SK-N-SH (cell line): Measurements from ENCODE around the gene SMIM11.

ENCODE experiments used
- ELF1 ChIP-seq: IDR thresholded peaks from 2 replicates; pipeline ENCODE4 v1.4.0; 2012
- MEF2A ChIP-seq: IDR thresholded peaks from 2 replicates; pipeline ENCODE4 v1.4.0; 2012; ENCODE audit warnings: low read depth, borderline replicate concordance
- MXI1 ChIP-seq: IDR thresholded peaks from 2 replicates; pipeline ENCODE4 v1.6.1; 2012; ENCODE audit warnings: mild to moderate bottlenecking, low read depth, low read length, improper control_type of control experiment
- POLR2AphosphoS5 ChIP-seq: IDR thresholded peaks from 2 replicates; pipeline ENCODE4 v1.6.1; 2012; ENCODE audit warnings: low read depth, low read length
- YY1 ChIP-seq: IDR thresholded peaks from 2 replicates; pipeline ENCODE4 v1.4.0; 2012; ENCODE audit warnings: low read depth, mild to moderate bottlenecking
- TF ChIP-seq, protein P1 (sequence below): fragments of 200-600 bp; sonication (generic); IDR thresholded peaks from 2 replicates; pipeline ENCODE4 v1.6.1; 2017; ENCODE audit warnings: antibody characterized with exemption, mild to moderate bottlenecking, moderate library complexity
- TF ChIP-seq, protein P2 (sequence below): IDR thresholded peaks from 2 replicates; pipeline ENCODE4 v1.6.1; 2012; ENCODE audit warnings: mild to moderate bottlenecking, low read depth, low read length, moderate library complexity
- TF ChIP-seq, protein P3 (sequence below): IDR thresholded peaks from 2 replicates; pipeline ENCODE4 v1.4.0; 2012; ENCODE audit warnings: low read depth, borderline replicate concordance
- TF ChIP-seq, protein P4 (sequence below): fragments of 150-350 bp; IDR thresholded peaks from 2 replicates; pipeline ENCODE4 v1.6.1; 2017; ENCODE audit warnings: antibody characterized with exemption, low read length, low read depth, borderline replicate concordance

DNA sequence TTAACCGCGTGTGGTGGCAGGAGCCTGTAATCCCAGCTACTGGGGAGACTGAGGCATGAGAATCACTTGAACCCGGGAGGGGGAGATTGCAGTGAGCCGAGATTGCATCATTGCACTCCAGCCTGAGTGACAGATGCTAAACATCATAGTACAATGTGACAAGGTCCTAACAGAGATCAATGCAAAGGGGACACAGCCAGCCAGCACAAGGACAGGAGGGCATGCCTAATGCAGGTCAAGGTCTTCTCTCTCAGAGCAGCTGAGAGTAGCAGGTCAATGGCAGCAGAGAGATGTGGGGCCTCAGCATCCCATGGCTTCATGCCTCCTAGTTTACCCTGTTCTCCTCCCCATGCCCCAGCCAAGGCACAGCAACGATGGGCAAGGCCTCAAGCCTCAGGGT lies 3.0 kb upstream of the SMIM11 start:
- TF ChIP-seq POLR2AphosphoS5 (no peak), MXI1 (no peak), MEF2A (no peak), YY1 (no peak), ELF1 (no peak)
- TF ChIP-seq, protein P1, sequence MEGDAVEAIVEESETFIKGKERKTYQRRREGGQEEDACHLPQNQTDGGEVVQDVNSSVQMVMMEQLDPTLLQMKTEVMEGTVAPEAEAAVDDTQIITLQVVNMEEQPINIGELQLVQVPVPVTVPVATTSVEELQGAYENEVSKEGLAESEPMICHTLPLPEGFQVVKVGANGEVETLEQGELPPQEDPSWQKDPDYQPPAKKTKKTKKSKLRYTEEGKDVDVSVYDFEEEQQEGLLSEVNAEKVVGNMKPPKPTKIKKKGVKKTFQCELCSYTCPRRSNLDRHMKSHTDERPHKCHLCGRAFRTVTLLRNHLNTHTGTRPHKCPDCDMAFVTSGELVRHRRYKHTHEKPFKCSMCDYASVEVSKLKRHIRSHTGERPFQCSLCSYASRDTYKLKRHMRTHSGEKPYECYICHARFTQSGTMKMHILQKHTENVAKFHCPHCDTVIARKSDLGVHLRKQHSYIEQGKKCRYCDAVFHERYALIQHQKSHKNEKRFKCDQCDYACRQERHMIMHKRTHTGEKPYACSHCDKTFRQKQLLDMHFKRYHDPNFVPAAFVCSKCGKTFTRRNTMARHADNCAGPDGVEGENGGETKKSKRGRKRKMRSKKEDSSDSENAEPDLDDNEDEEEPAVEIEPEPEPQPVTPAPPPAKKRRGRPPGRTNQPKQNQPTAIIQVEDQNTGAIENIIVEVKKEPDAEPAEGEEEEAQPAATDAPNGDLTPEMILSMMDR: no peak
- TF ChIP-seq, protein P2, sequence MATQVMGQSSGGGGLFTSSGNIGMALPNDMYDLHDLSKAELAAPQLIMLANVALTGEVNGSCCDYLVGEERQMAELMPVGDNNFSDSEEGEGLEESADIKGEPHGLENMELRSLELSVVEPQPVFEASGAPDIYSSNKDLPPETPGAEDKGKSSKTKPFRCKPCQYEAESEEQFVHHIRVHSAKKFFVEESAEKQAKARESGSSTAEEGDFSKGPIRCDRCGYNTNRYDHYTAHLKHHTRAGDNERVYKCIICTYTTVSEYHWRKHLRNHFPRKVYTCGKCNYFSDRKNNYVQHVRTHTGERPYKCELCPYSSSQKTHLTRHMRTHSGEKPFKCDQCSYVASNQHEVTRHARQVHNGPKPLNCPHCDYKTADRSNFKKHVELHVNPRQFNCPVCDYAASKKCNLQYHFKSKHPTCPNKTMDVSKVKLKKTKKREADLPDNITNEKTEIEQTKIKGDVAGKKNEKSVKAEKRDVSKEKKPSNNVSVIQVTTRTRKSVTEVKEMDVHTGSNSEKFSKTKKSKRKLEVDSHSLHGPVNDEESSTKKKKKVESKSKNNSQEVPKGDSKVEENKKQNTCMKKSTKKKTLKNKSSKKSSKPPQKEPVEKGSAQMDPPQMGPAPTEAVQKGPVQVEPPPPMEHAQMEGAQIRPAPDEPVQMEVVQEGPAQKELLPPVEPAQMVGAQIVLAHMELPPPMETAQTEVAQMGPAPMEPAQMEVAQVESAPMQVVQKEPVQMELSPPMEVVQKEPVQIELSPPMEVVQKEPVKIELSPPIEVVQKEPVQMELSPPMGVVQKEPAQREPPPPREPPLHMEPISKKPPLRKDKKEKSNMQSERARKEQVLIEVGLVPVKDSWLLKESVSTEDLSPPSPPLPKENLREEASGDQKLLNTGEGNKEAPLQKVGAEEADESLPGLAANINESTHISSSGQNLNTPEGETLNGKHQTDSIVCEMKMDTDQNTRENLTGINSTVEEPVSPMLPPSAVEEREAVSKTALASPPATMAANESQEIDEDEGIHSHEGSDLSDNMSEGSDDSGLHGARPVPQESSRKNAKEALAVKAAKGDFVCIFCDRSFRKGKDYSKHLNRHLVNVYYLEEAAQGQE: no peak
- TF ChIP-seq, protein P3, sequence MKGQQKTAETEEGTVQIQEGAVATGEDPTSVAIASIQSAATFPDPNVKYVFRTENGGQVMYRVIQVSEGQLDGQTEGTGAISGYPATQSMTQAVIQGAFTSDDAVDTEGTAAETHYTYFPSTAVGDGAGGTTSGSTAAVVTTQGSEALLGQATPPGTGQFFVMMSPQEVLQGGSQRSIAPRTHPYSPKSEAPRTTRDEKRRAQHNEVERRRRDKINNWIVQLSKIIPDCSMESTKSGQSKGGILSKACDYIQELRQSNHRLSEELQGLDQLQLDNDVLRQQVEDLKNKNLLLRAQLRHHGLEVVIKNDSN: no peak
- TF ChIP-seq, protein P4, sequence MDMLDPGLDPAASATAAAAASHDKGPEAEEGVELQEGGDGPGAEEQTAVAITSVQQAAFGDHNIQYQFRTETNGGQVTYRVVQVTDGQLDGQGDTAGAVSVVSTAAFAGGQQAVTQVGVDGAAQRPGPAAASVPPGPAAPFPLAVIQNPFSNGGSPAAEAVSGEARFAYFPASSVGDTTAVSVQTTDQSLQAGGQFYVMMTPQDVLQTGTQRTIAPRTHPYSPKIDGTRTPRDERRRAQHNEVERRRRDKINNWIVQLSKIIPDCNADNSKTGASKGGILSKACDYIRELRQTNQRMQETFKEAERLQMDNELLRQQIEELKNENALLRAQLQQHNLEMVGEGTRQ: no peak
